Measurements from ENCODE around the gene PPP6R3.
"Not testable (repeated sequence)": the region's sequence is repeated elsewhere in the genome, so short reads cannot be mapped to it uniquely, and the experiment has no call there.

The PPP6R3 gene

DNA sequence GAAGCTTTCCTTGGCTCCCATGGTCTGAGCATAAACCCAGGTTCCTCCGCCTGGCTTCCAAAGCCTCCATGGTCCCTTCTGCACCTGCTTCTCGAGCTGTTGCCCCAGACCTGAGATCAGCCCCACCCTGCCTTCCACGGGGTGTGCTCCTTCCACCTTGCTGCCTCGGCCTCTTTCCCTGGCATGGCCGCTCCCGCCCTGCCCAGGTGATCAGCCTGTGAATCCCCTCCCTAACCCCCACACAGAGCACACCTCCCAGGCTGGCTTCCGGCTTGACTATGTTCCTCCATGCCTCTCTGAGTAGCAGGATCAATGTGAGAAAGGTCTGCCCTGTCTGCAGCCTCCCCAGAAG, 2.7 kb upstream of the PPP6R3 start:
- DNase-seq: no peak

DNA sequence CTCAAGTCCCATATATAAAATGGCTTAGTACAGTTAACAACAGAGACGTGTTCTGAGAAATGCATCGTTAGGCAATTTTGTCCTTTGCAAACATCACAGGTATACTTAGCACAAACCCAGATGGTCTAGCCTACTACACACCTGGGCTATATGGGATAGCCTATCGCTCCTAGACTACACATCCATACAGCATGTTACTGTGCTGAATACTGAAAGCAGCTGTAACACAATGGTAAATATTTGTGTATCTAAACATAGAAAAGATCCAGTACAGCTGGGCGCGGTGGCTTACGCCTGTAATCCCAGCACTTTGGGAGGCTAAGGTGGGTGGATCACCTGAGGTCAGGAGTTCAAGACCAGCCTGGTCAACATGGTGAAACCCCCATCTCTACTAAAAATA, 2.2 kb upstream of the PPP6R3 start:
- DNase-seq: not testable (repeated sequence)

DNA sequence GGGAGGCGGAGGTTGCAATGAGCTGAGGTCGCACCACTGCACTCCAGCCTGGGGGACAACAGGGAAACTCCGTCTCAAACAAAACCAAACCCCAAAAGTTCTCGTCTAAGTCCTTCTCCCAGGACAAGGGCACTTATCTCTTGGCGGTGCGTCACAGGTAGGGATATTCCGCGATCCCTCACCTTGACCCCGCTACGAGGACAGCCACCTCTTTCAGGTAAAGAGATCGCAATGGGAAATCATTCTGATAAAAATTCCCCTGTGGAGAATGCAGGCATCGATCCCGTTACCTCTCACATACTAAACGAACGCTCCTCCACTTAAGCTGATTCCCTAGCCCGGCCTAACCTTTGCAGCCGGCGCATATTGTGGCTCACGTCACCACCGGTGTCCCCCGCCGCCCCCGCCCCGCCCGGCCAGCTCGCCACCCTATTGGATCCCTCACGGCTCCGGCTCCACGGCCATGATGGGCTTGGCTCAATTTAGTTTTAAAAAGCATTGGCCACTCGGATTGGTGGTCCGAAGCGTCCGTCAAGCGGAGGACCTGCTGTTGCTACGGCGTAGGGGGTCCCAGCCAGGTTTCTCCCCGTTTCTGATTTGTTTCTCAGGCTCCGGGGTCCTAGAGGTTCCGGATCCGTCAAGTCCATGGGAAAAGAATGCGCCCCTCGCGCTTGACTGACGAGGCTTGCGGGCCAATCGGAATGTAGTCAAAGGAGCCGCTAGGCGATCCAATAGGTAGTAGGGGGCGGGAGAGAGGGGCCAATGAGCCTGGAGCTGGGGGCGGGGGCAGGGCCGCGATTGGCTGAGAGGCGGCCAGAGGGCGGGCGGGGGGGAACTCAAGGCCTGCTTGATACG, 439 bp upstream of the PPP6R3 start:
- peak; percentile 87 for DNase-seq

DNA sequence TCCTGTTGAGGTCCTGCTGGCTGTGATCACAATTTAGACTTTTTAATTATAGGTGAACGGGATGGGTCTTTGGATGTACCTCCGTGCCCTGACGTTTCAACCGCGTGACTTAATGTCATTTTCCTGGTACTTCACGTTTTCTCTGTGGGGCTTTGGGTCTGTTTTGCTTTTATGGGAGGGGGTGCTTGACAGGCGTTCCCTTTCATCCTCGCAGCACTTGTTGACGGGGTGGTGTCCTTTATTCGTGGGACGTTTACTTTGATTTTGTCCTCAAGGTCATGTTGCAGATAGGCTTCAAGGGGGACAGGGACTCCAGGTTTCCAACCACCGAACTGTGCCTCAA, 994 bp downstream of the PPP6R3 start:
- DNase-seq: no peak

DNA sequence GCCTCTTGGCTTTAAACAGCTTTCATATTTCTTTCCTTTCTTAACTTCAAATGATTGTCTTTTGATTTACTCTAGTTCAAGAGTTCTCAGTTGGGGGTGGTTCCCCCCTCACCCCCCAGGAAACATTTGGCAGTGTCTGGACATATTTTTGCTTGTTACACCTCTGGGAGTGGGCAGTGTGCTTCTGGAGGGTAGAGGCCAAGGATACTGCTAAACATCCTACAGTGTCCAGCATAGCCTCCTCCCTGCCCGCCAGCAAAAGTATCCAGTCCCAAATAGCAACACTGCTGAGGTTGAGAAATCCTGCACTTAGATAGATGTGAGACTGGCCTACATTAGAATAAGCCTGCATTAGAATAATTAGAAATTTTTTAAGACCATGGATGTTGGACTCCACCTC, 3.2 kb downstream of the PPP6R3 start:
- DNase-seq: no peak

DNA sequence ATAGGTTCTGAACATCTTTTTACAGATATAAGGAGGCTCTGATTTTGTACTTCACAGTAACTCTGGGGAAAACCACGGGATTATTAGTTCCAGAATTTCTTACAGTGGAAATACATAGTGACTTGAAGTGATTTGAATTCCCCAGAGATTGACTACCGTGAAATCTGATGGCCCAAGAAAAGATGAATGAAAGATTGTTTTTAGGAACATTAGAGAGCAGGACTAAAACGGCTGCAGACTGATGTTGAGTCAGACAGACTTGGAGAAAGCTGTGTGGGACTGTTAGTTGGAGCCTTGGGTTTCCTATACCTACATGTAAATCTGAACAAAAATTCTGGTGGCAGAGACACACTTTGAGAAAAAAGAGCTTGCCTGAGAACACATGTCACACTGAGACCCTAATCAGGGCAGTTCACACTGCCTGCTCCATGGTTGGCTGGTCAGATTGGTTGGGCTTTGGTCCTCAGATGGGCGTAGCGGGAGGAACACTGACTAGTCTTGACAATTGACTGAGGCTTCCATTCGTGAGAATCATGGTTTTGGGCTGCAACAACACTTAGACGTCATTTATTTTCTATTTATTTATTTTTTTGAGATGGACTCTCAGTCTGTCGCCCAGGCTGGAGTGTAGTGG, 6.8 kb downstream of the PPP6R3 start:
- no peak for DNase-seq

DNA sequence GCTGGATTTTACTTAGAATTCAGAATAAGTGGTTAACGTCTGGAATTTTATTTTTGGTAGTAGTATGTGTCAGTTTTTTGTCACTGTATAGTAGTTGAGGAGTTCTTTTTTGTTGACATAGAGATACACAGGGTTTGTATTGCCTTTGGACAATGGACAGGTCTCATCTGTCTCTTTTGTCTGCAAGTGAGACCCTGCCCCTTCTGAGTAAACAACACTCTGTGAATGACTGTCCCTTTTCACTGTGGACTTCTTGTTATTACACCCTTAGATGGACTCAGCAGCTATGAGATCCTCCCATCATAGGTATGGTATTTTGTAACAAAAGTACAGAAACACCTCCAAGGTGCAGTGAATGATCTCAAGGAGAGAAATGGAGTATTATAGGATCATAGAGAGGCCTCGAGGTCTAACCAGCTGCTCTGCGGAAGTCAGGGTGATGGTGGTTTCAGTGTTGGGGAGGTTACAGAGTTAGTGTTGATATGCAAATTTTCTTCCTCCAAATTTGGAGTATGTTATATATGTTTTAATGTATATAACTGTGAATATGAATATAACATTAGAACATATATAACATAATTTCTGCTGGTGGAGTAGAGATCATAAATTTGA, 7.8 kb downstream of the PPP6R3 start:
- DNase-seq: no peak

DNA sequence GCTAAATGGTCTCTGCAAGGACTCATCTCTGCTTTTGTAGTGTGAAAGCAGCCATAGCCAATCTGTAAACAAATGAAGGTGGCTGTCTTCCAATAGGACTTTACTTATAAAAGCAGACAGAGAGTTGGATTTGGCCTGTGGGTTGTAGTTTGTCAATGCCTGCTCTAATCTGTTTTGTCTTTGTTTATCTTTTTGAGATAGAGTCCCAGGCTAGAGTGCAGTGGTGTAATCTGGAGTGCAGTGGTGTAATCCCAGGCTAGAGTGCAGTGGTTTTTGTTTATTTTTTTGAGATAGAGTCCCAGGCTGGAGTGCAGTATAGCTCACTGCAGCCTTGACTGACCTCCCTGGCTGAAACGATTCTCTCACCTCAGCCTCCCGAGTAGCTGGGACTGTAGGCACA, 8.6 kb downstream of the PPP6R3 start:
- no peak for DNase-seq

DNA sequence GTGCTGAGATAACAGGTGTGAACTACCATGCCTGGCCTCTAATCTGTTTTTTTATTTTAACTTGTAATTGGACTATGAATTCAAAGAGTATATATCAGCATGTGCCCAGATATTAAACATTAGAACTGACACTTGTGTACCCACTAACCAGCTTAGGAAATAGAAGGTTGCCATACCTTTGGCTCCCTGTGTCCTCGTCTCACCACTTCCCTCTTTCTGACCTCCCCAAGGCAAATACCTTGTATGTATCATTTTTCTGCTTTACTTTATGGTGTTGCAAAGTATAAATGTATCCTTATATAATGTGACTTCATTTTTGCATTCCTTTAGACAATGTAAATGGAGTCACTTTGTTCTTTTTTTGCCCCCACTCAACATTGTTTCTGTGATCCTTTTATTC, 9.1 kb downstream of the PPP6R3 start:
- no peak for DNase-seq

DNA sequence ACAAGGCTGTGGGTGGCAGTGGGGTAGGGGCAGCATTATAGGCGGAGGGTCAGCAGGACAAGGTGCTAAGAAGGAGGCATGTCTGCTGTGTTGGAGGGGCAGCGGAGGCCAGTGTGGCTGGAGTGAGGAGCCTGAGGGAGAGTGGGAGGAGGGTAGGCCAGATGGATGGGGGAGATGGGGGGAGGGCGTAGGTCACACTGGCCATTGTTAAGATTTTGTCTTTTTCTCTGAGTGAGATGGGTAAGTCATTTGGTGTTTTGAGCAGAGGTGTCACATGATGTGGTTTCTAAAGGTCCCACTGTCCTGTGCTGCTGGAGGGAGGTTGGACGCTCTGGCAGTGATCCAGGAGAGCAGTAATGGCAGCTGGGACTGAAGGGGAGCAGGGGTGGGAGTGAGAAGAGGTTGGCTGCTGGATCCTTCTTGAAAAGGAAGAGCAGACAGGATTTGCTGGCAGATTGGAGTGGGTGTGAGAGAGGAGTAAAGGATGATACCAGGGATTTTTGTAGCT, 9.8 kb downstream of the PPP6R3 start:
- DNase-seq: no peak

DNA sequence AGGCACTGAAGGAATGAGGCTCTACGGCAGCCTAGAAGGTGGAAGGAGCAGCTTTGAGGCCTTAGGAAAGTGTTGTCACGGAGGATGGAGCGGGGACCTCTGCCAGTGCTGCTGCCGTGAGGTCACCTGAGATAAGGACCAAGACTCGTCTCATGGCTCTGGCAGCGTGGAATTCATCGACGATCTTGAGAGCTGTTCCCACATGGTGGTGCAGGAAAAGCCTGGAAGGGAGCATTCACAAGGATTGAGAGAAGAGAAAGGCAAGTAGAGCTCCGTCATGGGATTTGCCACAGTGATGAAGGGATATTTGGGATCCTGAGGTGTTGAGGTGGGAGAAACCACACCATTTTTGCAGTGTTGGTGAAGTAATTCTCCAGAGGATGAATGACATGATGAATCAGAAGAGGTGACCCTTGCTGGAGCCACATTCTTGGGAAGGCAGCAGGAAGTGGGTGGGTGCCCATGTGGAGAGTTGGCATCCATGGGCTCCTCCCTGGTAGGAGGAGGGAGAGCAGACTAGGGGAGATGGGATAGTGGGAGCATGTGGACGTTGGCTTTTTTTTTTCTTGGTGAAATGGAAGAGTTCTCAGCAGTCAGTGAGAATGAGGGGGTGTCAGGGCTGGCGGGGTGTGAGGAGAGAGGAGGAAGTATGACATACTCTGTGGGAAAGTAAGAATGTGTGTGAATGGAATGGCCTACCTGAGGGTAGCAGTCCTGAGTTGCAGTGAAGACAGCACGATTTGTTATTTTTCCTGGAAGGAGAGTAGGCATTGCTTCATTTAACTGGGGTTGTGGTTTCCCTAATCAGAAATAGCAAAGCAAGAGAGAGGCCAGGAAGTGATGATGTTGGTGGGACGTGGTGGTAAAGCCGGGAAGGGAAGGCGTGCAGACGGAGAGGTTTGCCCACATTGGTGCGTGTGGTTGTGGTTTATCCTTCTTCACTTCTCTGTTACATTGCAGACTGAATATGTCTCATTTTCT, 11.1 kb downstream of the PPP6R3 start:
- no peak for DNase-seq

DNA sequence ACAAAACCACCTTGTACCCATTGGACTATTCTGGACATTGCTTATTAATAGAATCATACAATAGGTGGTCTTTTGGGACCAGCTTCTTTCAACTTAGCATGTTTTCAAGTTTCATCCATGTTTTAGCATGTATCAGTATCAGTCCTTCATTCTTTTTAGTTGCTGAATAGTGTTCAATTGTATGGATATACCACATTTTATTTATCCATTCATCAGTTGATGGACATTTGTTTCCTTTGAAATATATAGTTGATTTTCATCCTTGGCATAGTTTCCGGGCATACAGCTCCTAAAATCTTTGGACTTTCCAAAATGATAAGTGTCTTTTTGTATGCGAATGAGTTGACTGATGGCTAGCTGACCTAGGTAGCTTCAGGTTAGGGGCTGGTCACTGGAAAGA, 12.2 kb downstream of the PPP6R3 start:
- DNase-seq: no peak

DNA sequence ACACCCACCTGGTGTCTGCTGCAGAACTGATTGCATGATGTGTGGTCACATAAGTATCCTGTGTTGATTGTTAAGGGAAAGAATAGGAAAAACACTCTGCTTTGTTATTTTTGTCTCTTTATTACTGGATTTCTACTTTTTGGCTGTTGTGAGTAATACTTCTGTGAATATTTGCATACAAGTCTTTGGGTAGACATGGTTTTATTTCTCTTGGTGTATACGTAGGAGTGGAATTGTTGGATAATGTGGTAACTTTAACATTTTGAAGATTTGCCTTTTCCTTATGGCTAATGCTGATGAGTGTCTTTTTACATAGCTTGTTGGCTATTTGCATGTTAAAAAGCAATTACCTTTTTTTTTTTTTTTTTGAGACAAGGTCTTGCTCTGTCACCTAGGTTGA, 13.1 kb downstream of the PPP6R3 start:
- no peak for DNase-seq

DNA sequence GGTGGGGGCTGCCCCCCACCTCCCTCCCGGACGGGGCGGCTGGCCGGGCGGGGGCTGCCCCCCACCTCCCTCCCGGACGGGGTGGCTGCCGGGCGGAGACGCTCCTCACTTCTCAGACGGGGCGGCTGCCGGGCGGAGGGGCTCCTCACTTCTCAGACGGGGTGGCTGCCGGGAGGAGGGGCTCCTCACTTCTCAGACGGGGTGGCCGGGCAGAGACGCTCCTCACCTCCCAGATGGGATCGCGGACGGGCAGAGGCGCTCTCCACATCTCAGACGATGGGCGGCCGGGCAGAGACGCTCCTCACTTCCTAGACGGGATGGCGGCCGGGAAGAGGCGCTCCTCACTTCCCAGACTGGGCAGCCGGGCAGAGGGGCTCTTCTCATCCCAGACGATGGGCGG, 15.1 kb downstream of the PPP6R3 start:
- DNase-seq: not testable (repeated sequence)

DNA sequence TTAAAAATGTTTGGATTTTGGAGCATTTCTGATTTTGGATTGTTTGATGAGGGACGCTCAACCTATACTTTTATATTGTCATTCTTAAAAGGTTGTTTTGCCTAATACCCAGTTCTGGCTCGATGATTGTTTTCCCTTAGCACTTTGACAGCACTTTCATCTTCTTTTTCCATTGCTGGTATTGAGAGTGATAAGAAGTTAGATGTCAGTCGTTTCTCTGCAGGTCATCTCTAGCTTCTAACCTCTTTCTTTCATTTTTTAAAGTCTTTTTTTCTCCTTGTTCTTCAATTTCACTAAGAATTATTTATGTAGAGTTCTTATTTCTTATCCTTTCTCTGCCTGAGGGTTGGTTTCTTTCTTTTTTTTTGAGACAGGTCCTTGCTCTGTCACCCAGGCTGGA, 18.8 kb downstream of the PPP6R3 start:
- no peak for DNase-seq

DNA sequence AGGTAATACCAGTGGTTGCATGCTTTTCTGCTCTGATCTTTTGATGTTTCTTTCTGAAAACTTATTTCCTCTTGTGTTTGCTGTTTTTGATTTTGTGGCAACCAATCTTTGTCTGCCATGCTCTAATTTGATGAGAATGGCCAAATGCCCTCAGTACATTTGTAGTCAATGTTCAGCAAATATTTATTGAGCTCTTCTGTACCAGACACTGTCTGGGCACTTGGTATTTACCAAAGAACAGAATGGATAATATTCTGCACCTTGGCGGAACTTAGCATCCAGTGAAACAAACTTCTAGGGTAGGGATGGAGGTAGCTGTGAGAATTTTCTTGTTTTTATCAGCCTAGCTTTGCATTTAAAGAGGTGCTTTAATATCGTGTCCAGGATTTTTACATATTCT, 19.6 kb downstream of the PPP6R3 start:
- DNase-seq: no peak

DNA sequence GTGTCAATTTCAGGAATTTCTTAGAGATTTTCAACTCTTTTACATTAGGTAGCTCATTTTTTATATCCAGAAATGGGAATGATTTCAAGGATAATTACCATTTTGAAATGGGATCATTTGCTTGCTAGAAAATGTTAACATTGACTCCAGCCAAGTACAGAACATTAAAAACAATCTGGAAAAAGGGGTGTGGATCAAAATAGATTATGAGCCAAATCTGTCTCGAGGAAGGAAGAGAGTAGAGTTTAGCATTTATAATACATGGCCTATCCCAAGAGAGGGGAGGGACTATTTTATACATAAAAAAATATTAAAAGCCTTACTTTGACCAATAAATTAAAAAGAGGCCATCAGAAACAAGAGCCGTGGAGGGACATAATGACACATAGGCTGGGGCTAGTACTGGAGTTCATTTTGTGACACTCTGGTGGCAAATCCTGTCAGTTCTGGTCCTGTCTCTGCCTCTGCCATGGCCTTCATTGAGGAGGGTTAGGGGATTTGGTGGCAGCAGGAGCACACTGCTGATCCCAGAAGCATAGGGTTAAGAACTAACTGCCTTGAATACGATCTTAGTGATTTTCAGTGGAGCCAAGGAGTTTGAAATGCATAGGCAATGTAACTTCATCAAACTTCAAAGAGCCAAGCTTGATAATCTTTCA, 20.4 kb downstream of the PPP6R3 start:
- no peak for DNase-seq

DNA sequence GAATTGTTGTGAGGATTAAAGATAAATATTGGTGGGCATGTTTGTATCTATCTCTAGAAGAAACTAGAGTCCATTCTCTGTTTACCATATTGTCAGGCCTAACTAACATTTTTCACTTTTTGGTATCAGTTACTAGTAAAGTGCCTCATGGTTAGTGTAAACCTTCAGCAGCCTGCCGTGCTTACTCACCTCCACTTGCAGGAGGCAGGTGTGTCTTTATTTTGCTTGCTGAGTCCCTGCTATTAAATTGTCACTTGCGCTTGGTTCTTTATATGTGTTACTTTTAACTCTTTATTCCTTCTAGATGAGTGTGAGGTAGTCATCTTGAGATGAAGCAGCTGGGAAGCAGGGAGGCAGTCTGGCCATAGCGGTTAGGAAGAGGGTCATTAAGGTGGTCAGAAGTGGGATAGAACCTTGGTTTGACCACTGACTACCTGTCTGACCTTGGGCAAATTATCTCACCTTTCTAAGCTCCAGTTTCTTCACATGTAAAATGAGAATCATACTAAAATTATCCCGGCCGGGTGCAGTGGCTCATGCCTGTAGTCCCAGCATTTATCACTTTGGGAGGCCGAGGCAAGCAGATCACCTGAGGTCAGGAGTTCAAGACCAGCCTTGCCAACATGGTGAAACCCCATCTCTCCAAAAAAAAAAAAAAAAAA, 21.2 kb downstream of the PPP6R3 start:
- DNase-seq: no peak

DNA sequence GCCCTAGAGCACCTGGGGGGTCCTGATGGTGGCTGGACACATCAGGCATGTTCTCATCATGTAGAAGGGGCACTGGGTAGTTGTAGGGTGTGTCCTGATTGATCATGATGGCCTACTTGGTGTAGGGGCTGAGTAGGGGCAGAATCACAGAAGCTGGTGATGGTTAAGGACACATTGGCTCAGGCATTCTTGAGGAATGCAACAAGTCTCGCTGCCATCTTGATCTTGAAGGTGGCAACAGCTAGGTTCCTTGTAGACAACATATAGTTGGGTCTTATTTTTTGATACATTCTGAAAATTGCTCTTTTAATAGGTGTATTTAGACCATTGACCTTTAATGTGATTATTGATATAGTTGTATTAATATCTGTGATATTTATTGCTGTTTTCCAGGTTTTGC, 28.1 kb downstream of the PPP6R3 start:
- DNase-seq: no peak

DNA sequence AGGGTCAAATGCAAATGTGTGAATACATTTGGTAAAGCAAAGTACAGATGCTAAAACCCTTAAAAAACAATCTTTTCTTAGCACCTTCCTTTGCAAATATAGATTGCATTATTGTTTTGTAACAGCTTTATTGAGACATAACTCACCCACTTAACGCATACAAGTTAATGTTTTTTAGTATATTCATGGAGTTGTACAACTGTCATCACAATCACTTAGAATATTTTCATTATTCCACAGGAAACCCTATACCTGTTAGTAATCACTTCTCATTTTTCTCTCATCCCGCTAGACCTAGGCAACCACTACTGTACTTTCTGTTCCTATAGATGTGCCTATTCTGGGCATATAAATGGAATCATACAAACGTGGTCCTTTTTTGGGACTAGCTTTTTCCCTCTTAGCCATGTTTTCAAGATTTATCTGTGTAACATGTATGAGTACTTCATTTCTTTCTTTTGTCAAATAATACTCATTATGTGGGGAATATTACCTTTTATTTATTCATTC, 34.7 kb downstream of the PPP6R3 start:
- DNase-seq: no peak

DNA sequence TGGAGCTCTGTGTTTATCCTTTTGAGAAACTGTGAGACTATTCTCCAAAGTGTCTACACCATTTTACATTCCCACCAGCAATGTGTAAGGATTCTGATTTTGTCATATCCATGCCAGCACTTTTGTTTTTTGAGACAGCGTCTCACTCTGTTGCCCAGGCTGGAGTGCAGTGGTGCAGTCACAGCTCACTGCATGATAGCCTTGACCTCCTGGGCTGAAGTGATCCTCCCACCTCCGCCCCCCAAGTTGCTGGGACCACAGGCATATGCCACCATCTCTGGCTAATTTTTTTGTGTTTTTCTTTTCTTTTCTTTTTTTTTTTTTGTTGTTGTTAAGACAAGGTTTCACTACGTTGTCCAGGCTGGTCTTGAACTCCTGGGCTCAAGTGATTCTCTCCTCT, 35.3 kb downstream of the PPP6R3 start:
- DNase-seq: no peak

DNA sequence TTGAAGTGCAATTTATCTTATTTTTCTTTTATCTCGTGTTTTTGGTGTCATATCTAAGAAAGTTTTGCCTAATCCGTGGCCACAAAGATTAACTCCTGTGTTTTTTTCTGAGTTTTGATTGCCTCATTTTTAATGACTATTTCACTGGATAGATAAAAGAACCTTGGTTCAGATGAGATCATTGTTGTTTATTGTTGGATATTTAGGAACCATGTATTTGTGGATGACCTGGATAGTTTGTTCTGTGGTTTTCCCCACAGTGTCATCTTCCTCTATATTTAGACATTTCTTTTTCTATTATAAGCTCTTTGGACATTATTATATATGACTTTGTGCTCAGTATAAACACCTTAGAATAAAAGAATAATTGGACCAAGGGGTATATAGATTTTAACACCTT, 37.2 kb downstream of the PPP6R3 start:
- DNase-seq: no peak
